ENCODE measurements around the gene TIGD2. TPM values are rescaled to one million over a fixed set of nuclear protein-coding genes. Genes with fewer than 3 reads are reported as not detected.

The TIGD2 gene
- polyA plus RNA-seq, 1 donor (not counting 4 experiments of a cell fraction or from before 2014, with no cell fraction given) = 5.3 TPM

DNA sequence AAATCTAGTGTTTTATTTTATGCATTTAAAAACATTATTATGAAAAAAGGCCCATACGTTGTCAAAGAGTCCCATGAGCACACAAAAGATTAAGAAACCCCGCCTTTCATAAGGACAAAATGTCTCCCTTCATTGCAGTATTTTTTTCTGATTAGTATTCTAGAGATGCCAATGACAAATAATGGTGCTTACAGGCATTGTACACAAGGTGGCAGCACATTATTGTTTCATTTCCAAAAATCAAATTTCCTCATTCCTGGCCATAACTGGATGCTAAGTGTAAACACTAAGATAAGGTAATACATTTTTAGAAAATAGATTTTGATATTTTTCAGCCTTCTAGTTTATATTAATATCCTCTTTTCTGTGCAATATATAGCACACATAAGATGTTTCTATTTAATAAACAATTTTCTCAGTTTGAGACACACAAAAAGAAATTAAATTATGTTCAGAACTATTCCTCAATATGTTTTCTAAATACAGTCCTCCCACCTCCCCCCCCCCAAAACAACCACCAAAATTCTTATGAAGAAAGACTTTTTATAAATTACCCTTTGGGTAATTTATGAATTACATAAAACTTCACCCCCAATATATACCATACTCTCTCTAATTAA is 47.7 kb downstream of the TIGD2 start:
- H3K79me2 ChIP-seq (ENCODE audit: control insufficient read depth, insufficient read depth, low read length) = no peaks in the 10 kb centered on the region
- H3K9ac ChIP-seq (ENCODE audit: control insufficient read depth, extremely low read depth, insufficient read depth, low read length) = no peak overlapping the region
- H3K9me3 ChIP-seq (ENCODE audit: control insufficient read depth, low read depth, low read length) = no peaks in the 10 kb centered on the region
- no peaks in the 10 kb centered on the region for H3K36me3 ChIP-seq (ENCODE audit: control insufficient read depth in 2 of 2, extremely low read depth in 1 of 2, insufficient read depth in 2 of 2, low read length in 2 of 2)
- no peak overlapping the region for H3K4me3 ChIP-seq (ENCODE audit: control insufficient read depth in 2 of 3, extremely low read depth in 1 of 3, insufficient read depth in 2 of 3, low read depth in 1 of 3, low read length in 3 of 3)
- H3K27ac ChIP-seq (ENCODE audit: control insufficient read depth, insufficient read depth, low read length) = no peak overlapping the region
- H3K4me2 ChIP-seq (ENCODE audit: control insufficient read depth, extremely low read depth, insufficient read depth, low read depth, low read length) = no peak overlapping the region
- no peaks in the 10 kb centered on the region for H3K27me3 ChIP-seq (ENCODE audit: control insufficient read depth, extremely low read depth, insufficient read depth, low read length)
- H3K4me1 ChIP-seq (ENCODE audit: control insufficient read depth, extremely low read depth, insufficient read depth, low read length) = no peaks in the 10 kb centered on the region
- DNase-seq (ENCODE audit: low read depth, low spot score) (no peak), FAIRE-seq (peak; percentile 56)
- no peaks in the 10 kb centered on the region for H3K9me1 ChIP-seq (ENCODE audit: control insufficient read depth, extremely low read depth, insufficient read depth, low read length)
- peak overlapping the region; percentile 66 for H2AFZ ChIP-seq (ENCODE audit: control insufficient read depth, low read length)
- no peak for TF ChIP-seq EZH2 (IDR thresholded peaks at IDR 0.05; ENCODE audit: low read length)
- TF ChIP-seq, protein P1, sequence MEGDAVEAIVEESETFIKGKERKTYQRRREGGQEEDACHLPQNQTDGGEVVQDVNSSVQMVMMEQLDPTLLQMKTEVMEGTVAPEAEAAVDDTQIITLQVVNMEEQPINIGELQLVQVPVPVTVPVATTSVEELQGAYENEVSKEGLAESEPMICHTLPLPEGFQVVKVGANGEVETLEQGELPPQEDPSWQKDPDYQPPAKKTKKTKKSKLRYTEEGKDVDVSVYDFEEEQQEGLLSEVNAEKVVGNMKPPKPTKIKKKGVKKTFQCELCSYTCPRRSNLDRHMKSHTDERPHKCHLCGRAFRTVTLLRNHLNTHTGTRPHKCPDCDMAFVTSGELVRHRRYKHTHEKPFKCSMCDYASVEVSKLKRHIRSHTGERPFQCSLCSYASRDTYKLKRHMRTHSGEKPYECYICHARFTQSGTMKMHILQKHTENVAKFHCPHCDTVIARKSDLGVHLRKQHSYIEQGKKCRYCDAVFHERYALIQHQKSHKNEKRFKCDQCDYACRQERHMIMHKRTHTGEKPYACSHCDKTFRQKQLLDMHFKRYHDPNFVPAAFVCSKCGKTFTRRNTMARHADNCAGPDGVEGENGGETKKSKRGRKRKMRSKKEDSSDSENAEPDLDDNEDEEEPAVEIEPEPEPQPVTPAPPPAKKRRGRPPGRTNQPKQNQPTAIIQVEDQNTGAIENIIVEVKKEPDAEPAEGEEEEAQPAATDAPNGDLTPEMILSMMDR (optimal IDR thresholded peaks at IDR 0.05 in 1 of 3, IDR thresholded peaks at IDR 0.05 in 1 of 3, conservative IDR thresholded peaks at IDR 0.05 in 1 of 3; ENCODE audit: extremely low read depth in 1 of 3, insufficient read depth in 2 of 3, low read length in 3 of 3) = peak in 2 of 3 experiments; percentile 47 to 70
- dilution Hi-C loops (cut with MboI; ENCODE audit: extremely low pct_ligation_motif_present, low sequenced_read_pairs) = no loop called here
- H4K20me1 ChIP-seq (ENCODE audit: control insufficient read depth, extremely low read depth, insufficient read depth, low read length) = no peaks in the 10 kb centered on the region

DNA sequence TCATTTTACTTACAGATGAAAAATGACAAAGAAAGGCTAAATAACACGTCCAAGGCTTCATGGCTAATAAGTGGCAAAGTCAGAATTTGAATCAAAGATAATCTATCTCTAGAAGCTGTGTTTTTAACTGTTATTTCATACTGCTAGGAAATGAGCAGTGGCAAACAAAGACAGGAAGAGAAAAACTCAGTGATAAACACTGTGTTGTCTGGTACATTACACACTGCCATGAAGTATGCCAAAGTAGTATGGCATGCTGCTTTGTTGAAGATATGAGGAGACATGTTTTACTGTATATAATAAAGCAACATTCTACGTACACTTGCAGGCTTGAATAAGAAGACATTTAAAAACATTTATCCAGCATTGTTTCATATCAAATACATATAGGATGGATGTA is 49.5 kb downstream of the TIGD2 start:
- no peak for FAIRE-seq
- H3K36me3 ChIP-seq (ENCODE audit: control insufficient read depth in 2 of 2, extremely low read depth in 1 of 2, insufficient read depth in 2 of 2, low read length in 2 of 2) = no peaks in the 10 kb centered on the region
- H2AFZ ChIP-seq (ENCODE audit: control insufficient read depth, low read length) = no peak overlapping the region
- DNase-seq (ENCODE audit: low read depth, low spot score) = no peak
- TF ChIP-seq, protein P1 (optimal IDR thresholded peaks at IDR 0.05 in 1 of 3, IDR thresholded peaks at IDR 0.05 in 1 of 3, conservative IDR thresholded peaks at IDR 0.05 in 1 of 3; ENCODE audit: extremely low read depth in 1 of 3, insufficient read depth in 2 of 3, low read length in 3 of 3) = no peak
- no peak for TF ChIP-seq EZH2 (IDR thresholded peaks at IDR 0.05; ENCODE audit: low read length)
- no peaks in the 10 kb centered on the region for H3K4me1 ChIP-seq (ENCODE audit: control insufficient read depth, extremely low read depth, insufficient read depth, low read length)
- no peak overlapping the region for H3K4me2 ChIP-seq (ENCODE audit: control insufficient read depth, extremely low read depth, insufficient read depth, low read depth, low read length)
- H3K9me1 ChIP-seq (ENCODE audit: control insufficient read depth, extremely low read depth, insufficient read depth, low read length) = no peaks in the 10 kb centered on the region
- no peak overlapping the region for H3K4me3 ChIP-seq (ENCODE audit: control insufficient read depth in 2 of 3, extremely low read depth in 1 of 3, insufficient read depth in 2 of 3, low read depth in 1 of 3, low read length in 3 of 3)
- H3K27ac ChIP-seq (ENCODE audit: control insufficient read depth, insufficient read depth, low read length) = no peak overlapping the region
- H3K27me3 ChIP-seq (ENCODE audit: control insufficient read depth, extremely low read depth, insufficient read depth, low read length) = no peaks in the 10 kb centered on the region
- no peaks in the 10 kb centered on the region for H3K9me3 ChIP-seq (ENCODE audit: control insufficient read depth, low read depth, low read length)
- dilution Hi-C loops (cut with MboI; ENCODE audit: extremely low pct_ligation_motif_present, low sequenced_read_pairs) = no loop called here
- H4K20me1 ChIP-seq (ENCODE audit: control insufficient read depth, extremely low read depth, insufficient read depth, low read length) = no peaks in the 10 kb centered on the region
- H3K79me2 ChIP-seq (ENCODE audit: control insufficient read depth, insufficient read depth, low read length) = no peaks in the 10 kb centered on the region
- no peak overlapping the region for H3K9ac ChIP-seq (ENCODE audit: control insufficient read depth, extremely low read depth, insufficient read depth, low read length)
